ENCODE data around the gene CERS4.

DNA sequence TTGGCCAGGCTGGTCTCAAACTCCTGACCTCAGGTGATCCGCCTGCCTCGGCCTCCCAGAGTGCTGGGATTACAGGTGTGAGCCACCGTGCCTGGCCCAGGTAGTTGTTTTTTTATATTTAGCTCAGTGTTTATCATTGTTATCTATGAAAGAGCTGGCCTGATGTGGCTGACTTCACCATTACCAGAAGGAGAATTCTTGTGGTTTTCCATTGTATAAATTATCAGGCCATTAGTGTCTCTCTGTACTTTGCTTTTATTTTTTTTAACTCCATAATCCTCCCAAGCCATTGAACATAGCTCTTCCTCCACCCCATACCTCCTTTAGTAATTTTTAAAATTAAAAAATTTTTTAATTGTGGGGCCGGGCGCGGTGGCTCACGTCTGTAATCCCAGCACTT, 24.2 kb downstream of the CERS4 start:
- TF ChIP-seq, protein P1, sequence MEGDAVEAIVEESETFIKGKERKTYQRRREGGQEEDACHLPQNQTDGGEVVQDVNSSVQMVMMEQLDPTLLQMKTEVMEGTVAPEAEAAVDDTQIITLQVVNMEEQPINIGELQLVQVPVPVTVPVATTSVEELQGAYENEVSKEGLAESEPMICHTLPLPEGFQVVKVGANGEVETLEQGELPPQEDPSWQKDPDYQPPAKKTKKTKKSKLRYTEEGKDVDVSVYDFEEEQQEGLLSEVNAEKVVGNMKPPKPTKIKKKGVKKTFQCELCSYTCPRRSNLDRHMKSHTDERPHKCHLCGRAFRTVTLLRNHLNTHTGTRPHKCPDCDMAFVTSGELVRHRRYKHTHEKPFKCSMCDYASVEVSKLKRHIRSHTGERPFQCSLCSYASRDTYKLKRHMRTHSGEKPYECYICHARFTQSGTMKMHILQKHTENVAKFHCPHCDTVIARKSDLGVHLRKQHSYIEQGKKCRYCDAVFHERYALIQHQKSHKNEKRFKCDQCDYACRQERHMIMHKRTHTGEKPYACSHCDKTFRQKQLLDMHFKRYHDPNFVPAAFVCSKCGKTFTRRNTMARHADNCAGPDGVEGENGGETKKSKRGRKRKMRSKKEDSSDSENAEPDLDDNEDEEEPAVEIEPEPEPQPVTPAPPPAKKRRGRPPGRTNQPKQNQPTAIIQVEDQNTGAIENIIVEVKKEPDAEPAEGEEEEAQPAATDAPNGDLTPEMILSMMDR (IDR thresholded peaks at IDR 0.05) = no peak
- TF ChIP-seq POLR2A (IDR thresholded peaks at IDR 0.05) = no peak
